Left colon (tissue), 2 donors: Measurements from ENCODE around the gene KCNK1. TPM values are rescaled to one million over a fixed set of nuclear protein-coding genes. Genes with fewer than 3 reads are reported as not detected.
"Not testable (repeated sequence)": the region's sequence is repeated elsewhere in the genome, so short reads cannot be mapped to it uniquely, and the experiment has no call there.

Source experiments
- ATAC-seq: fragments of 200-7000 bp; cut with Tn5 transposase; one replicate; pipeline ENCODE4 v1.9.1; 2020; ENCODE audit warnings: mild to moderate bottlenecking, moderate library complexity
- DNase-seq, 2 donors: peaks; one replicate each; pipeline ENCODE4 v3.0.0-alpha.2; 2020
- intact Hi-C, 2 donors: fragments of 100-400 bp; cut with DNase I in 1 of 2; cut with micrococcal nuclease in 1 of 2; formaldehyde crosslinking; loops; one replicate each; pipeline versions ENCODE4 v1.11.2 to v1.14.0; 2022; cut with DNase I, micrococcal nuclease
- total RNA-seq, 2 donors: library from RNA; stranded (reverse); fragmentation: NEBNext Ultra II Directional; extraction: Animal tissue kit (Norgen Biotek cat#: 25700); gene quantifications; one replicate each; pipeline ENCODE4 v1.2.1, GENCODE V29; 2021
- donor health status: DM: no; HTN: no; CAD: no.
- donor health status: DM: yes; HTN: yes; CAD: no.

The KCNK1 gene
- total RNA-seq, 2 donors from 2014 or later = 56.5 to 61.4 TPM

- no peak for DNase-seq
- intact Hi-C loops = no loop called here
- ATAC-seq = no peak
These were observed 45.6 kb downstream of the KCNK1 start for GRCh38 chr1:233659495-233659894.

- no peak for ATAC-seq
- no peak for DNase-seq
- intact Hi-C loops = no loop called here
These were observed 47.7 kb downstream of the KCNK1 start for GRCh38 chr1:233661376-233662159.

- no peak for ATAC-seq
These were observed 48.8 kb downstream of the KCNK1 start for GRCh38 chr1:233662575-233663304.

GRCh38 chr1:233664253-233664652 lies 50.3 kb downstream of the KCNK1 start:
- DNase-seq (no peak), ATAC-seq (no peak)
- intact Hi-C loops = no loop called here

More at GRCh38 chr1:233662575-233663304, 48.8 kb downstream of the KCNK1 start:
- DNase-seq = no peak
- intact Hi-C loops = no loop called here

- intact Hi-C loops = no loop called here
- ATAC-seq = no peak
- DNase-seq = no peak
These were observed 51.1 kb downstream of the KCNK1 start for GRCh38 chr1:233664804-233665574.

GRCh38 chr1:233665575-233666270 lies 51.8 kb downstream of the KCNK1 start:
- ATAC-seq = peak; percentile 47
- intact Hi-C loops = no loop called here
- DNase-seq = no peak

- DNase-seq = no peak
- ATAC-seq = no peak
- intact Hi-C loops = no loop called here
These were observed 53.8 kb downstream of the KCNK1 start for GRCh38 chr1:233667741-233668140.

- ATAC-seq (no peak), DNase-seq (no peak)
- intact Hi-C loops = no loop called here
These were observed 54.3 kb downstream of the KCNK1 start for GRCh38 chr1:233668146-233668724.

GRCh38 chr1:233668725-233669294 lies 54.9 kb downstream of the KCNK1 start:
- peak; percentile 93 for ATAC-seq
- intact Hi-C loops = no loop called here
- DNase-seq = peak in 1 of 2 donors; percentile 57

- DNase-seq, ATAC-seq, intact Hi-C loops: not testable (repeated sequence)
These were observed 56.5 kb downstream of the KCNK1 start for GRCh38 chr1:233670363-233670762.

GRCh38 chr1:233671286-233671685 lies 57.4 kb downstream of the KCNK1 start:
- ATAC-seq (no peak), DNase-seq (no peak)
- intact Hi-C loops = no loop called here

- no peak for ATAC-seq
- DNase-seq = no peak
- intact Hi-C loops = no loop called here
These were observed 58.8 kb downstream of the KCNK1 start for GRCh38 chr1:233672732-233673131.

- ATAC-seq (peak; percentile 64), DNase-seq (no peak)
- intact Hi-C loops = no loop called here
These were observed 59.5 kb downstream of the KCNK1 start for GRCh38 chr1:233673261-233673946.

- DNase-seq = no peak
- intact Hi-C loops = no loop called here
These were observed 60.1 kb downstream of the KCNK1 start for GRCh38 chr1:233673947-233674431.

GRCh38 chr1:233675446-233675845 lies 61.5 kb downstream of the KCNK1 start:
- ATAC-seq (no peak), DNase-seq (no peak)
- intact Hi-C loops = no loop called here

More at GRCh38 chr1:233673947-233674431, 60.1 kb downstream of the KCNK1 start:
- no peak for ATAC-seq

GRCh38 chr1:233675893-233676292 lies 62.0 kb downstream of the KCNK1 start:
- DNase-seq (no peak), ATAC-seq (no peak)
- intact Hi-C loops = no loop called here

- intact Hi-C loops = no loop called here
- no peak for DNase-seq
- no peak for ATAC-seq
These were observed 63.9 kb downstream of the KCNK1 start for GRCh38 chr1:233677690-233678354.
